ENCODE measurements around the gene TAOK2. TPM values are rescaled to one million over a fixed set of nuclear protein-coding genes. Genes with fewer than 3 reads are reported as not detected.
"Not testable (repeated sequence)": the region's sequence is repeated elsewhere in the genome, so short reads cannot be mapped to it uniquely, and the experiment has no call there.

The TAOK2 gene
- total RNA-seq, 2 donors from 2014 or later = 34.9 to 44.0 TPM

- Mint-ChIP-seq H3K27me3 (peaks cover 37% of the 10 kb centered on the region), H3K36me3 (ENCODE audit: low read depth) (no peaks in the 10 kb centered on the region), H3K27ac (no peak overlapping the region), H3K4me3 (no peak overlapping the region), H3K4me1 (peaks cover 5% of the 10 kb centered on the region), H3K9me3 (no peaks in the 10 kb centered on the region)
- no peak for ATAC-seq (replicated peaks)
These were observed 54.1 kb downstream of the TAOK2 start for GRCh38 chr16:30027588-30028437.

DNA sequence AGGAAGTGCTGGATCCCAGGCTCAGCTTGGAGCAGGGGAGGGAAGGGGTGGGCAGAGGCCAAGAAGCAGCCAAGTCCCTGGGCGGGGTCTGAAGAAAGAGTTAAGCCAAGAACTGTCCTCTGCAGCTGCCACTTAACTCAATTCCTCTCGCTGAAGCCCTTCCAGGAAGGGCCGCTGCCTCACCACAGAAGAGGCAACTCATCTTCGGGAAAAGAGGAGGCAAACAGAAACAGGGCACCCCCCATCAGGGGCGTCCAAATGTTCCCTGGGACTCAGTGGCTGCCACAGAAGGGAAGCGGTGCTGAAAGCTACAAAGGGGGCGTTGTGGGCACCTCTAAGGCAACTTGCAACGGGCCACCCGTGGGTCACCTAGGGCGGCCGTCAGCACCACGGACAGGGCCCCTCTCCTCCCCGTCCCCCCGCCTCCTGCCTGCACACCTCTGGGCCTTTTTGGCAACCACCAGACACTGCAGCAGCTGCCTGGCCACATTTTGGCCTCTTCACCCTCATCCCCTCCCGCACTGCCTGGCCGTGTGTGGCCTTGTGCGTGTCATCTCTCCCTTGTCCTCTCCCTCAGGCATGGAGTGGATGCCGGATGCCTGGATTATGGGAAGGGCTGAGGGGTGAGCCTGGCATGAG lies 54.9 kb downstream of the TAOK2 start:
- Mint-ChIP-seq H3K9me3 (no peaks in the 10 kb centered on the region), H3K36me3 (ENCODE audit: low read depth) (no peaks in the 10 kb centered on the region), H3K27me3 (peaks cover 37% of the 10 kb centered on the region), H3K27ac (no peak overlapping the region), H3K4me1 (peaks cover 5% of the 10 kb centered on the region), H3K4me3 (no peak overlapping the region)
- no peak for ATAC-seq (replicated peaks)

DNA sequence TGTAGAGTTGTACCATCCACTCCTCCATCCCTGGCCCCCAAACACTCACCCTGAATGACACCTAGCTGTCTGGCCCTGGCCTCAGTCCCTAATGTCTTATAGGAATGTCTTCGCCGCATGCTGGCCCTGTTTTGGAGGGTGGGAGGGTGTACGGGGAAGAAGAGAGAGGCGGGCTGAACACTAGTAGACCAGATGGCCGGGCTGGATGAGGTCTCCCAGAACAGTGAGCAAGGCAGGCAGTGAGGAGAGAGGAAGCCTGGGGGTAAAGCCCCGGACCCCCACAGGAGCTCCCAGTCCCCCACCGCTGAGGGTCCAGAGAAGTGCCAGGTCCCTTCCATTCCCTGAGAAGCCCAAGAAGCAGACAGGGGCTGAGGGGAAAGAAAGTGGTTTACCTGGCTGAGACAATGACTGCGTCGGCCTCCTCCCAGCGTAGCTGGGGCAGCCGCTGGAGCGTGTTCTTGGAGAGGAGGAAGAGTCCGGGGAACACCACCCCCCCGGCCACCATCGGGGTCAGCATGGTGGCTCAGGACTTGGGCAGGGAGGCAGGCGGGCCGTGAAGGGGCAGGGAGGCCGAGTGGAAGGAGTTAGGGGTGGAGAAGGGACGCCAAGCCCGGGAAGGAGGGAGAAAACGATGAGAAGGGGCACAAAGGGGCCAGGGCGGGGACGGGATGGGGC lies 56.5 kb downstream of the TAOK2 start:
- H3K4me3 Mint-ChIP-seq = no peak overlapping the region

DNA sequence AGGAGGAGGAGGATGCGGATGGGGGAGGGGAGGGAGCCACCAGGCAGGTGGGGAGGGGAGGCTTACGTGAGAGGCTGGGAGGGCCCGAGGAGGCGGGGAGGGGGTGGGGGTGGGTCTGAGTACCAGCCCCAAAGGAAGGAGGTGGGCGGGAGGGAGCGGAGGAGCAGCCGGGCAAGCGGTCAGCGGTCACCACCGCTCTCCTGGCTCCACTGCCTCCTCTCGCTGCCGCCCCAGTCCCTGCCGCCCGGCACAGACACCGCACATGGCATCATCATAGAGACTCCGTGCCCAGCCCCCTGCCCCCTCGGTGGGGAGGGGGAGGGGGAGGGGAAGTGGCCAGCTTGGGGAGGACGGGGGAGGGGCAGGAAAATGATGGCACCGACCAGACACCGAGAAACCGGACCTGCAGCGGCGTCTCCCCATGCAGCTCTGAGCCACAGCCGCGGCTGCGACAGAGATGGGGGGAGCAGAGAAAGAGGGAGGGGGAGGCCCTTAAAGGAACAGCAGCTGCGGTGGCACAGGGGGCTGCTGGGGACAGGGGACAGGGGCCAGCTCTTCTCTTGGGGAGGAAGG lies 57.3 kb downstream of the TAOK2 start, which contains the start of gene TLCD3B:
Gene TLCD3B, minus strand, starts transcription at position 431 of the 573 bp plus-strand sequence. CDS start 744 bp downstream, outside the sequence.
- Mint-ChIP-seq H3K9me3 (no peaks in the 10 kb centered on the region), H3K4me1 (peaks cover 5% of the 10 kb centered on the region), H3K36me3 (ENCODE audit: low read depth) (no peaks in the 10 kb centered on the region), H3K4me3 (peak within 1 kb of the TSS; percentile 57), H3K27ac (no peak within 1 kb of the TSS), H3K27me3 (peaks cover 34% of the 10 kb centered on the region)
- no peak for ATAC-seq (replicated peaks)

More for the DNA sequence above, 56.5 kb downstream of the TAOK2 start:
- Mint-ChIP-seq H3K4me1 (peaks cover 5% of the 10 kb centered on the region), H3K27me3 (peaks cover 34% of the 10 kb centered on the region), H3K9me3 (no peaks in the 10 kb centered on the region), H3K36me3 (ENCODE audit: low read depth) (no peaks in the 10 kb centered on the region), H3K27ac (no peak overlapping the region)
- ATAC-seq (replicated peaks) = no peak

DNA sequence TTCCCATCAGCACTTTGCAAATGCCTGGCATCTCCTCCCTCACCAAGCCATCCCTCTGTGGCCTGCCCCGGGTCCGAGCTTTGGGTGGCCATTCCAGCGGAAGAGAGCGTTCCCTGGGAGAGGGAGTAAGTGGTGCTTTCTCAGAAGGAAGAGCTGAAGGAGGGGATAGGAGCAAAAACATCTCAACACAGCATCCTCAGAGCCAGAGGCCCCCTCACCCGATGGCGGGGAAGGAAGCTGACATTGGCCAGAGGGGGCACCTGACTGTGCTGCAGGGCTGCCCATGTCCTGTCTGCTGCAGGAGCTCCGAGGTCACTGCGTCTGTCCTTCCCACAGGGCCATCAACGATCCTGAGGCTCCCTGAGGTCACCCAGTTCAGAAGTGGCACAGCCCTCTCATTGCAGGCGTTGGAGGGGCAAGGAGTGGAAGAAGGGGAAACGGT lies 57.8 kb downstream of the TAOK2 start:
- Mint-ChIP-seq H3K27ac (no peak overlapping the region), H3K36me3 (ENCODE audit: low read depth) (no peaks in the 10 kb centered on the region)

GRCh38 chr16:30032083-30032819 lies 58.6 kb downstream of the TAOK2 start:
- Mint-ChIP-seq H3K4me1 (peaks cover 5% of the 10 kb centered on the region), H3K27ac (no peak overlapping the region), H3K4me3 (peak overlapping the region; percentile 57), H3K36me3 (ENCODE audit: low read depth) (no peaks in the 10 kb centered on the region), H3K9me3 (no peaks in the 10 kb centered on the region), H3K27me3 (peaks cover 28% of the 10 kb centered on the region)
- ATAC-seq (replicated peaks) = peak; percentile 27

More for the DNA sequence above, 57.8 kb downstream of the TAOK2 start:
- no peak for ATAC-seq (replicated peaks)
- Mint-ChIP-seq H3K27me3 (peaks cover 34% of the 10 kb centered on the region), H3K4me3 (no peak overlapping the region), H3K4me1 (peaks cover 5% of the 10 kb centered on the region), H3K9me3 (no peaks in the 10 kb centered on the region)

DNA sequence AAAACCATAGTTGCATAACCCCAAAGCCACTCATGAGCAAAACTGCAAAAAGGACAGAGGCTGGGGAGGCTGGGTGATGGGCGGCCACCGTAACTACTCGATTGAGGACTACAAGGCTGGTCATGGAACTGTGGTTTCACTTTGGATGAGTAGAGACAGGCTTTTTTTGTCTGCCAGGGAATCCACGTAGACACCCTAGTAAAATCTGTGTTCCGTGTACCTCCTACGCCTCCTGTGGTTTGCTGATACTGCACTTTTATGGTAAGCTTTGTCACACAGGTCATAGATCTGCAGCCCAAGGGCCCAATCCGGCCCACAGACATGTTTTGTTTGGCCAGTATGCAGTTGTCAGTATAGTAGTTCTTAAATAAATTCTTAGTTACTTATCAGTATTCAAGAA lies 59.6 kb downstream of the TAOK2 start:
- Mint-ChIP-seq H3K36me3 (ENCODE audit: low read depth) (no peaks in the 10 kb centered on the region), H3K4me3 (peak overlapping the region; percentile 50), H3K4me1 (peaks cover 5% of the 10 kb centered on the region), H3K27me3 (peaks cover 18% of the 10 kb centered on the region), H3K9me3 (no peaks in the 10 kb centered on the region), H3K27ac (peak overlapping the region; percentile 63)
- ATAC-seq (replicated peaks) = peak; percentile 93

- Mint-ChIP-seq H3K36me3 (ENCODE audit: low read depth) (no peaks in the 10 kb centered on the region), H3K4me3 (no peak overlapping the region), H3K27ac (no peak overlapping the region), H3K4me1 (peaks cover 1% of the 10 kb centered on the region), H3K27me3 (no peaks in the 10 kb centered on the region), H3K9me3 (no peaks in the 10 kb centered on the region)
- no peak for ATAC-seq (replicated peaks)
These were observed 66.6 kb downstream of the TAOK2 start for GRCh38 chr16:30040221-30040620.

DNA sequence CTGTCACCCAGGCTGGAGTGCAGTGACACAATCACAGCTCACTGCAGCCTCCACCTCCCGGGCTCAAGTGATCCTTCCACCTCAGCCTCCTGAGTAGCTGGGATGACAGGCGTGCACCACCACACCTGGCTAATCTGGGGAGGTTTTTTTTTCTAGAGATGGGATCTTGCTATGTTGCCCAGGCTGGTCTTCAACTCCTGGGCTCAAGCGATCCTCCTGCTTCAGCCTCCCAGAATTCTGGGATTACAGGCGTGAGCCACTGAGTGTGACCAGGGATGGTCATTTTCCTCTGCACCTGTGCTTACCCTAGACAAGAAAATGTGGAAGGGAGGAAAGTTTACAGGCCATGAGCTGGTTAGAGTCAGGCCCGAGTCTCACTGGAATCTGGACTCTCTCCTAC lies 67.0 kb downstream of the TAOK2 start:
- H3K4me1 Mint-ChIP-seq; ATAC-seq (replicated peaks); H3K9me3 Mint-ChIP-seq; H3K4me3 Mint-ChIP-seq; H3K36me3 Mint-ChIP-seq (ENCODE audit: low read depth); H3K27ac Mint-ChIP-seq; H3K27me3 Mint-ChIP-seq: not testable (repeated sequence)

DNA sequence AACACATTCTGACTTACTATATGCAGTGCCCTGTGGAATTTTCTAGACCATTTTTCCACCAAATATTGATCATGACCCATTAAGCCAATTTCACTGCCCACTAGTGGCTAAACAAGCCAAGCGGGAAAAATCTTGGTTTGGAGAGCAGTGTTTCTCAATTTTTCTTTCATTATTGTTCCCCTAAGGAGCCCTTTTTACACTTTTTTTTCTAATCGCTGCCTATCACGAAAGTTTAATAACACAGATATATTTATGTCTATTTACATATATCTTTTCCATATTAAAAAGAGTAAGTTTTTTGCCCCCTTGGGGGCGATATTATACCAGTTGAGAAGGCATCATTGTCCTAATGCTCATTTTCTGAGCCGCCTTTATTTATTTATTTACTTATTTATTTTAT lies 68.2 kb downstream of the TAOK2 start:
- Mint-ChIP-seq H3K27me3 (no peaks in the 10 kb centered on the region), H3K4me3 (no peak overlapping the region), H3K36me3 (ENCODE audit: low read depth) (no peaks in the 10 kb centered on the region), H3K4me1 (peaks cover 6% of the 10 kb centered on the region), H3K27ac (no peak overlapping the region), H3K9me3 (no peaks in the 10 kb centered on the region)
- no peak for ATAC-seq (replicated peaks)

Other genes with a start within 250 kb of the TAOK2 start
- 10 to 100 TPM; 15.9 to 23.5 TPM for gene C16orf54, start 227.9 kb upstream of the TAOK2 start, total RNA-seq
- not detected for gene ZG16, start 195.6 kb upstream of the TAOK2 start, total RNA-seq
- 100 to 1,000 TPM; 122 to 139 TPM for gene KIF22, start 183.1 kb upstream of the TAOK2 start, total RNA-seq
- gene MAZ, start 167.3 kb upstream of the TAOK2 start, total RNA-seq = 100 to 1,000 TPM; 239 to 288 TPM
- 1 to 10 TPM; 1.2 to 9.1 TPM for gene PRRT2, start 161.7 kb upstream of the TAOK2 start, total RNA-seq
- 10 to 100 TPM; 26.8 to 26.9 TPM for gene PAGR1, start 157.7 kb upstream of the TAOK2 start, total RNA-seq
- gene MVP, start 153.4 kb upstream of the TAOK2 start, total RNA-seq = 100 to 1,000 TPM; 101 to 133 TPM
- gene CDIPT, start 110.6 kb upstream of the TAOK2 start, total RNA-seq = 10 to 100 TPM; 36.1 to 45.9 TPM
- gene SEZ6L2, start 74.3 kb upstream of the TAOK2 start, total RNA-seq = under 1 TPM in 1 of 2 donors, not detected in 1; 0.56 TPM
- 1 to 10 TPM; 3.1 to 3.5 TPM for gene ASPHD1, start 73.4 kb upstream of the TAOK2 start, total RNA-seq
- 10 to 100 TPM; 31.9 to 36.0 TPM for gene KCTD13, start 47.6 kb upstream of the TAOK2 start, total RNA-seq
- gene TMEM219, start 11.8 kb upstream of the TAOK2 start, total RNA-seq = 10 to 100 TPM; 55.2 to 70.8 TPM
- 10 to 100 TPM; 23.9 to 34.1 TPM for gene HIRIP3, start 21.7 kb downstream of the TAOK2 start, total RNA-seq
- 100 to 1,000 TPM in 1 of 2 donors, 10 to 100 TPM in 1; 77.9 to 116 TPM for gene INO80E, start 22.4 kb downstream of the TAOK2 start, total RNA-seq
- gene DOC2A, start 37.2 kb downstream of the TAOK2 start, total RNA-seq = 1 to 10 TPM in 1 of 2 donors, under 1 TPM in 1; 0.19 to 1.0 TPM
- not detected for gene C16orf92, start 49.3 kb downstream of the TAOK2 start, total RNA-seq
- 1 to 10 TPM; 1.9 to 7.4 TPM for gene TLCD3B, start 57.4 kb downstream of the TAOK2 start, total RNA-seq
- 1,000 to 10,000 TPM; 2,200 to 3,862 TPM for gene ALDOA, start 91.9 kb downstream of the TAOK2 start, total RNA-seq
- 100 to 1,000 TPM; 111 to 147 TPM for gene PPP4C, start 102.1 kb downstream of the TAOK2 start, total RNA-seq
- gene TBX6, start 118.1 kb downstream of the TAOK2 start, total RNA-seq = 1 to 10 TPM; 1.1 to 3.7 TPM
- gene YPEL3, start 122.3 kb downstream of the TAOK2 start, total RNA-seq = 100 to 1,000 TPM in 1 of 2 donors, 10 to 100 TPM in 1; 34.7 to 107 TPM
- gene GDPD3, start 139.7 kb downstream of the TAOK2 start, total RNA-seq = 10 to 100 TPM; 13.4 to 37.8 TPM
- gene MAPK3, start 149.4 kb downstream of the TAOK2 start, total RNA-seq = 100 to 1,000 TPM in 1 of 2 donors, 10 to 100 TPM in 1; 73.1 to 141 TPM
- gene CORO1A, start 209.7 kb downstream of the TAOK2 start, total RNA-seq = 1,000 to 10,000 TPM in 1 of 2 donors, 100 to 1,000 TPM in 1; 649 to 1,196 TPM
- gene BOLA2B, start 219.8 kb downstream of the TAOK2 start, total RNA-seq = 100 to 1,000 TPM; 100 to 267 TPM
- 10 to 100 TPM; 34.1 to 69.0 TPM for gene SLX1A, start 220.0 kb downstream of the TAOK2 start, total RNA-seq
- gene SULT1A3, start 225.4 kb downstream of the TAOK2 start, total RNA-seq = 10 to 100 TPM; 30.9 to 39.5 TPM

All from activated T-helper 17 cell treated with anti-CD3 and anti-CD28 coated beads, Interleukin-2, amount 50 U/mL, for 72 hours (primary cell).